ENCODE data around the gene RFPL2. TPM values are rescaled to one million over a fixed set of nuclear protein-coding genes. Genes with fewer than 3 reads are reported as not detected.
A peak's percentile ranks its signal among the peaks of the same experiment; 100 is the strongest.

RFPL2 gene
- total RNA-seq, 1 donor from 2014 or later: not detected

- ATAC-seq: no peak
- no peak for TF ChIP-seq CTCF (IDR thresholded peaks at IDR 0.05)
Observed at GRCh38 chr22:32232191-32232830, 27.4 kb upstream of the RFPL2 start.

GRCh38 chr22:32226326-32227104 lies 21.6 kb upstream of the RFPL2 start:
- DNase-seq: no peak
- Histone ChIP-seq H3K4me3 (no peak overlapping the region), H3K27me3 (ENCODE audit: low read depth) (no peaks in the 10 kb centered on the region), H3K27ac (no peak overlapping the region), H3K4me1 (no peaks in the 10 kb centered on the region), H3K36me3 (no peaks in the 10 kb centered on the region), H3K9me3 (no peaks in the 10 kb centered on the region)
- intact Hi-C loops (cut with DNase I): no loop called here
- peak in 1 of 2 donors; percentile 12 for ATAC-seq
- no peak for TF ChIP-seq CTCF (IDR thresholded peaks at IDR 0.05)

More at GRCh38 chr22:32232191-32232830, 27.4 kb upstream of the RFPL2 start:
- Histone ChIP-seq H3K27me3 (ENCODE audit: low read depth) (no peaks in the 10 kb centered on the region), H3K27ac (no peak overlapping the region), H3K4me3 (no peak overlapping the region), H3K4me1 (no peaks in the 10 kb centered on the region), H3K9me3 (no peaks in the 10 kb centered on the region), H3K36me3 (no peaks in the 10 kb centered on the region)
- intact Hi-C loops (cut with DNase I): no loop called here
- no peak for DNase-seq

GRCh38 chr22:32222991-32223390 lies 18.1 kb upstream of the RFPL2 start:
- DNase-seq (no peak), ATAC-seq (no peak)
- TF ChIP-seq CTCF (IDR thresholded peaks at IDR 0.05): no peak
- intact Hi-C loops (cut with DNase I): no loop called here
- H3K9me3 ChIP-seq: no peaks in the 10 kb centered on the region
- H3K36me3 ChIP-seq: no peaks in the 10 kb centered on the region
- H3K4me3 ChIP-seq: no peak overlapping the region
- no peaks in the 10 kb centered on the region for H3K4me1 ChIP-seq
- H3K27me3 ChIP-seq (ENCODE audit: low read depth): no peaks in the 10 kb centered on the region
- no peak overlapping the region for H3K27ac ChIP-seq

- no peaks in the 10 kb centered on the region for H3K4me1 ChIP-seq
- ATAC-seq (peak; percentile 68 to 71), DNase-seq (no peak)
- no peaks in the 10 kb centered on the region for H3K9me3 ChIP-seq
- no peaks in the 10 kb centered on the region for H3K36me3 ChIP-seq
- H3K4me3 ChIP-seq: no peak overlapping the region
- TF ChIP-seq CTCF (IDR thresholded peaks at IDR 0.05): no peak
- H3K27me3 ChIP-seq (ENCODE audit: low read depth): no peaks in the 10 kb centered on the region
- H3K27ac ChIP-seq: no peak overlapping the region
- intact Hi-C loops (cut with DNase I): no loop called here
Observed at GRCh38 chr22:32219026-32219425, 14.2 kb upstream of the RFPL2 start.

- peak; percentile 73 to 77 for ATAC-seq
- no peak for TF ChIP-seq CTCF (IDR thresholded peaks at IDR 0.05)
- H3K27ac ChIP-seq: no peak overlapping the region
Observed at GRCh38 chr22:32218470-32218869, 13.6 kb upstream of the RFPL2 start.

More at GRCh38 chr22:32218470-32218869, 13.6 kb upstream of the RFPL2 start:
- no peak for DNase-seq
- Histone ChIP-seq H3K9me3 (no peaks in the 10 kb centered on the region), H3K4me3 (no peak overlapping the region), H3K27me3 (ENCODE audit: low read depth) (no peaks in the 10 kb centered on the region), H3K36me3 (no peaks in the 10 kb centered on the region), H3K4me1 (no peaks in the 10 kb centered on the region)
- intact Hi-C loops (cut with DNase I): no loop called here

Measured in lower lobe of right lung (tissue), 2 donors.